Adrenal gland (tissue), 5 donors: ENCODE results near the gene GOLGA8S.
"Not testable (repeated sequence)": the region's sequence is repeated elsewhere in the genome, so short reads cannot be mapped to it uniquely, and the experiment has no call there.

Experiments
- POLR2A ChIP-seq, 2 donors: fragments of 450-650 bp; IDR thresholded peaks; one replicate each; pipeline ENCODE4 v1.6.1; 2017; ENCODE audit warnings: antibody characterized with exemption in 2 of 2, mild to moderate bottlenecking in 2 of 2, moderate library complexity in 1 of 2
- TF ChIP-seq, protein P1 (sequence below), 6 experiments: fragments of 450-650 bp in 4 of 6; fragments of 200-600 bp in 2 of 6; sonication (generic) in 1 of 6; IDR thresholded peaks; 1 replicate in 5 of 6; 2 replicates in 1 of 6; pipeline versions ENCODE4 v1.5.1 to v1.8.0; 2016 to 2021; ENCODE audit warnings: antibody characterized with exemption in 6 of 6, mild to moderate bottlenecking in 2 of 6, moderate library complexity in 1 of 6
- donor health status: DM: no; HTN: no; CAD: no.

DNA sequence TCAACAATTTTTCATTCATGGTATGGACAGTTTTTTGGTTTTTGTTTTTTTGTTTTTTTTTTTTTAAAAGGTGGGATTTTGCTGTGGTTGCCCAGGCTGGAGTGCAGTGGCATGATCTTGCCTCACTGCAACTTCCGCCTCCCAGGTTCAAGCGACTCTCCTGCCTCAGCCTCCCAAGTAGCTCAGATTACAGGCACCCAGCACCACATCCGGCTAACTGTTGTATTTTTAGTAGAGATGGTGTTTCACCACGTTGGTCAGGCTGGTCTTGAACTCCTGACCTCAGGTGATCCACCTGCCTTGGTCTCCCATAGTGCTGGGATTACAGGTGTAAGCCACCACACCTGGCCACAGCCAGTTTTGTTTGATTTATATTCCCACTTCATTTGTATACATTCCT lies 16.6 kb downstream of the GOLGA8S start:
- TF ChIP-seq, protein P1, sequence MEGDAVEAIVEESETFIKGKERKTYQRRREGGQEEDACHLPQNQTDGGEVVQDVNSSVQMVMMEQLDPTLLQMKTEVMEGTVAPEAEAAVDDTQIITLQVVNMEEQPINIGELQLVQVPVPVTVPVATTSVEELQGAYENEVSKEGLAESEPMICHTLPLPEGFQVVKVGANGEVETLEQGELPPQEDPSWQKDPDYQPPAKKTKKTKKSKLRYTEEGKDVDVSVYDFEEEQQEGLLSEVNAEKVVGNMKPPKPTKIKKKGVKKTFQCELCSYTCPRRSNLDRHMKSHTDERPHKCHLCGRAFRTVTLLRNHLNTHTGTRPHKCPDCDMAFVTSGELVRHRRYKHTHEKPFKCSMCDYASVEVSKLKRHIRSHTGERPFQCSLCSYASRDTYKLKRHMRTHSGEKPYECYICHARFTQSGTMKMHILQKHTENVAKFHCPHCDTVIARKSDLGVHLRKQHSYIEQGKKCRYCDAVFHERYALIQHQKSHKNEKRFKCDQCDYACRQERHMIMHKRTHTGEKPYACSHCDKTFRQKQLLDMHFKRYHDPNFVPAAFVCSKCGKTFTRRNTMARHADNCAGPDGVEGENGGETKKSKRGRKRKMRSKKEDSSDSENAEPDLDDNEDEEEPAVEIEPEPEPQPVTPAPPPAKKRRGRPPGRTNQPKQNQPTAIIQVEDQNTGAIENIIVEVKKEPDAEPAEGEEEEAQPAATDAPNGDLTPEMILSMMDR (IDR thresholded peaks at IDR 0.05), result not testable (repeated sequence)
- TF ChIP-seq POLR2A (IDR thresholded peaks at IDR 0.05), result not testable (repeated sequence)
